Activated gamma-delta T cell treated with Interleukin-2 at 50 U/mL for 16 hours (primary cell): ENCODE results near the gene MTHFD1L.

Experiments
- DNase-seq: peaks from one replicate; pipeline ENCODE4 v3.0.0-alpha.2; 2020

MTHFD1L gene

DNA sequence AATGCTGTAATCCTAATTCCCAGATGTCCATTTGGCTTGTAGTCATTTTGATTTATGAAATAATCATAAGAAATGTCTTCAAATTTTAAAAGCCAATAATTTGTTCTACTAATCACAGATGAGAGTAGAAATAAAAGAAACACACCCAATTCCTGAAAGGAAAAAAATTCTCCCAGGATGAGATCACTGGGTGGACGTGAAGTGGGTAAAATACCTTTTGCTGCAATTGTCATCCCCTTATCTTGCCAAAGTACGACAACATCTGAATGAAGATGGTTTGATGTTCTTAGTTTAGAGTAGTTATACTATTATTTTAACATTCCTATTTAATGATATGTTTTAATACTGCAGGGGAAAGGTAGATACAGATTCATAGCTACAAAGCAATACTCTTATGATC lies 33.7 kb downstream of the MTHFD1L start:
- DNase-seq = no peak

DNA sequence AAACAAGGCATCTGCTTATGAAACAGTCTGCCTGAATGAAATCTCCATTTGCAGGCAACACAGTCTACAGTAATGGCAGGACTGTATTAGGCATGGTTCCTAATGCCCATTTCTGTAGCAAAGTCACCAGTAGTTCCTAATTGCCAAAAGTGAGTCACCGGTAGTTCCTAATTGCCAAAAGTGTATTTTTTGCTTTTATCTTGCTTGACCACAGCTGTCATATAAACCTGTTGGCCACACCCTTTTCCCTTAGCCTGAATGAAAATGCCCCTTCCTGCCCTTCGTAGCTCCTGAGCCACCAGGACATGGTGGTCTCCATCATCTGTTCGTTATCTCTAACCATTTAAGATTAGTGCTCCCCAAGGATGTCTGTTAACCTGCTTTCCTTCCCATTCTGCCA lies 34.5 kb downstream of the MTHFD1L start:
- no peak for DNase-seq

DNA sequence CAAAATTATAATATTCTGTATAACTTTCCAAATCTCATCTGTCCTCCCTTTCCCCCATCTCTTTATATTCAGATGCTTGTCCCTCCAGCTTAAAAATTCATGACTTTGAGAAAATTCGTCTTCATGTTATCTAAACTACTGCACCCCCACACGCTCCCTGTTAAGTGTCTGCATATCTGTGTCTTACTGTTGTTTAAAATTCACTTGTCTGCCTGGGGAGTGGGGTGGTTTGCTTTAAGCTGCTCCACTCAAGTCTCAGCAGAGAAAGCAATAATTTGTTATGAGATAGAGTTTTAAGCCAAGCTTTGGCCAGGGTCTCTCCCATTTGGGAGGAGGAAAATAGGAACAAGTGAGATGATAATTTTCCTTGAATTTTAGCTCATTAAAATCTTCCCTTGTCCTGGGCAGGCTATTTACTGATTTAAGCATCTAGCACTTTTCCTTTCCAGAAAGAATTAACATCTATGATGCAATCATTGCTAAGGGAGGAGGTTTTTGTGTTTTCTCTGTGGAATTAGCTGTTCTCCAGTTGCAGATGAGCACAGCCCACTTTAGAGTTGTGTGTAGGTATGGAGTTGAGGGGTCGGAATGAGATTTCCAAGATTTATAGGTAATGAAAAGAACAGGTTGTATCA lies 36.8 kb downstream of the MTHFD1L start:
- no peak for DNase-seq

DNA sequence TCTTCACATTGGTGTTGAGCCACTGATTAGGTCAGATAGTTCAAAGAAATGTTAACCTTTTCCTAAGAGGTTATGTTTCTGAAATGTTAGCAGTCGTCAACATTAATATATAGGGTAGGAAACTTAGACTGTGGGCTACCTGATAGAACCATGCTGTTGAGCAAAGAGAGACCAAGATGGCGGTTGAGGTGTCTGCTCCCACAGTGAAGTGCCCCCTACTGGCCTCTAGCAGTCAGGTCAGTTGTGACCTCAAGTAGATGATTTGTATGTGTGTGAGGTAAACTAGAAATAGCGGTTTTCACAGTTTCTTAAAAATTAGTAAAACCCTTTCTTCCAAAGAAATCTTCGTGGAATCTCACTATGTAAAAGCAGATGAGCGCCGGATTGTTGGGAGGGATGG lies 40.3 kb downstream of the MTHFD1L start:
- DNase-seq = no peak

DNA sequence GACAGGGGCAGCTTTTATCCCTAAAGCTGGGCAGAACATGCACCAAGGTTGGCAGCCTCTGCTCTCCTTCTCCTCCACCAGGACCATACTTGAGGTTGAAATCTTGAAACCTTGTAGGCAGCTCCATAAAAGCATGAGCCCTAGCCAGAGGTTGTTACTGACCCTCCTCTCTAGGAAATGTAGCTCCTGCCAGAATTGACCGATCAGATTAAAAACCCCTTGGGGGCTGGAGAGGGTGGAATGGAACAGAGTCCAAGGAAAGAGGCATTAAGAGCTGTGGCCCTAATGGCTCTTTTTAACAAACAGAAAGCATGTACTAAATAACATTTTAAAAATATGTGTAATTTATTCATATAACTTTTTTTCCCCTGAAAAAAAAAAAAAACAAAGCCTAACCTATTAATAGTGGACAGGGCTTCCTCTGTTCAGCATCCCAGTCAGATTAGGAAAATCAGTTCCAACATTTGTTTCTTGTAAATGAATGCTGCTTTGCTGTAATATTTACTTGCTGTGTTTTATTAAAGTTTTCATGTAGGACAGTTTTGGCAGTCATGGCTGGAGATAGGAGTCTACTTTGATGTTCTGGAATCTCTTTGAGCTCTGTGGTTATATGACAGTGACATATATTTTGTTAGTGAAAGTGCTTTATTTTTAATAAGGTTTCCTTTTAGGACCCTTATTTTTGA lies 41.3 kb downstream of the MTHFD1L start:
- no peak for DNase-seq

DNA sequence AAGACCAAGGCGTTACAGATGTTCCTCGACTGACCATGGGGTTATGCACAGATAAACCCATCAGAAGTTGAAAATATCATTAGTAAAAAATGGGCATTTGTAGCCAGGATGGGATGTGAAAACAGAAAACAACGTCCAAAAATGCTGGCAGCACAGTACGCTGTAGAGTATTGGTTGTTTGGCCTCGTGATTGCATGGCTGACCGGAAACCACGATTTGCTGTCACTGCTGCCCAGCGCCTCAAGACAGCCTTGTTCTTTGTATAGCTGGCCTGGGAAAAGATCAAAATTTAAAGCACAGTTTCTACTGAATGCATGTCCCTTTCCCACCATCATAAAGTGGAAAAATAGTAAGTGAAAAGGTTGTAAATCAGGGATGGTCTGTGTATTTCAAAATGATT lies 41.9 kb downstream of the MTHFD1L start:
- DNase-seq = no peak

GRCh38 chr6:150908901-150909300 lies 43.4 kb downstream of the MTHFD1L start:
- DNase-seq = no peak

DNA sequence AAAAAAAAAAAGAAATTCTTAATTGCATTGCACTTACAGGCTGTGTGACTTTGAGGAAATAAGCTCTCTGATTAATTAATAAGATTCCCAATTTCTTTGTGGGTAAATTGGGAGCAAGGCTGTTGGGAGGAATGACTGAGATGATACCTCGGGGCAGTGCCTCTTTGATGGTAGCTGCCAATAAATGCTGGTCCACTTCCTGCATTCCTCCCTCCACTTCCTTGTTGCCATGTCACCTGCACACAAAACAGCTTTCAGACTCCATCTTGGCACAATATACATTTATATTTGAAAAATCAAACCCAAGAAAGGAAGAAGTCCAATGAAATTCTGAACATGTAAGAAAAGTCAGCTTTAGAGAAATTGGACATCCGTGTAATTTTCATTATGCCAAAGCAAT lies 45.1 kb downstream of the MTHFD1L start:
- no peak for DNase-seq

GRCh38 chr6:150914372-150914771 lies 48.9 kb downstream of the MTHFD1L start:
- no peak for DNase-seq

GRCh38 chr6:150915131-150915879 lies 49.8 kb downstream of the MTHFD1L start:
- no peak for DNase-seq

GRCh38 chr6:150915880-150916265 lies 50.4 kb downstream of the MTHFD1L start:
- no peak for DNase-seq

- DNase-seq = no peak
These were observed 54.4 kb downstream of the MTHFD1L start for GRCh38 chr6:150919938-150920337.

DNA sequence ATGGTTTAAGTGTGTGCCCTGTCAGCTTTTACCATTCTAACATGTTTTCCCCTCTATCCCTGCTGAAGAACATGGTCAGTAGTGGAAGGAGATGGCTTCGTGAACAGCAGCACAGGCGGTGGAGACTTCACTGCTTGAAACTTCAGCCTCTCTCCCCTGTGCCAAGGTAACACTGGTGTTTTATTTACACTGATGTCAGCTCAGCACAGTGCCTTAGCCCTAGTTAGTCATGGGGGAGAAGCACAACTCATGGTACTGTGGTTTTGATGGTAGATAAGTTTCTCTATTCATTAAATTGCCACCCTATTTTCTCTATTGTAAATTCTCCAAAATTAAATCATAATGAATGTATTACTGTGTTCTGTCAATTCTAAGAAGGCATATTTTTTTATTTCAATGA lies 56.6 kb downstream of the MTHFD1L start:
- DNase-seq = no peak

GRCh38 chr6:150924808-150925589 lies 59.5 kb downstream of the MTHFD1L start:
- DNase-seq = no peak

DNA sequence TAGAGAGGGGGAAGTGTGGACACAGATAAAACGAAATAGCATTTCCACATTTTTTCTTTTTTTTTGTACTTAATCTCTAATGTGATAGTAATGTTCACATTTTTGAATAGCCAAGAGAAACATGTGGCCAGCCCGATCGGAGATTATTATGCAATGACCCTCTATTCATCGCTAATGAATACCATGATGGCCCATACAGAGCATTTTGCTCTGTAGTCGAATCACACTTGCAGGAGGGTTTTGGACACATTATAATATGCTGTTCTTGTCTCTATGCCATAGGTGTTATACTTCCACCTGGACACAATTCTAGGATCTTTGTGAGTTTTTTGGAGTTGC lies 60.1 kb downstream of the MTHFD1L start:
- no peak for DNase-seq

DNA sequence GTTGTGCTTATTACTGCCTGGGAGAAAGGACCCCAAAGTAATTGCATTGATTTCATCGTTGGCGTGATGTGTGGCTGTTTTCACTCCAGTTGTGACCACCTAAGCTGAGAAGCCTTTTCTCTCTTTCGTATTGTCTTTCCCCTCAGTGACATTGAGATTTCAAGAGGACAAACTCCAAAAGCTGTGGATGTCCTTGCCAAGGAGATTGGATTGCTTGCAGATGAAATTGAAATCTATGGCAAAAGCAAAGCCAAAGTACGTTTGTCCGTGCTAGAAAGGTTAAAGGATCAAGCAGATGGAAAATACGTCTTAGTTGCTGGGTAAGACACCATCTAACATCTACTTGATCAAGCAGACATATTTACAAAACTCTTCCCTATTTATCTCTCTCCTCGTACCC lies 60.5 kb downstream of the MTHFD1L start:
- no peak for DNase-seq

DNA sequence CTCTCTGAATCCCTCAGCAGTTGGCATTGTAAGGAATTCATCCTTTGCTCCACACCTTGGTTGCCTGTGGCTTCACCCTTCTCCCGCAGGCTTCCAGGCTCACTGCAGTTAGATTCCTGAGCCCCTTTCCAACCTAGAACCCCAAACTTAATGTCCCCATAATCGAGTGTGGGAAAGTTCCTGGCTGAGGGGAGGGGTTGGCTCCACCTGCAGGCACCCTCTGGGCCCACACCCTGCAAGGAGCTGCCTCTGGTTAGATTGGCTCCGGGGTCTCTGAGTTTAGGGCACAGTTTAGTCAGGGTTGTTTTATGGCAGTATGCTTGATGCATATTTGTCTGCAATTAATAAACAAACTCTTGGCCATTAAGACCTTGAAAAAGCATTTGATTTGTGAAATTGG lies 63.4 kb downstream of the MTHFD1L start:
- no peak for DNase-seq

DNA sequence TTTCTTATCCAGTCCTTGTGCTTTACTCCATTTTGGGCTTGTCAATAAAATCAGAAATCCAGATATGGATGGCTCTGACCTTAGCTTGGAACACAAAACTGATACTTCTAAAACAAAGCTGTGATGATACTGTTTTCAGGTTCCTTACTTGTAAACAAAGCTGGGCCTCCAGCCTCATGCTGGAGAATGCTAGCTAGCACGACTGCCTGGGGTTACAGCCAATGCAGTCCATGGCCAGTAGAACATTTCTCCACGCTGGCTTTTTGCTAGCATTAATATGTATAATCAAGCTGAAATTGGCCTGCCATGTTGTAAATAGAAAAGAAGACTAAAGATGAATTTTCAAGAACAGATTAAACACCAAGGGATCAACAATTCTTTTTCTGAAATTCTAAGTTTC lies 63.9 kb downstream of the MTHFD1L start:
- no peak for DNase-seq

- no peak for DNase-seq
These were observed 65.3 kb downstream of the MTHFD1L start for GRCh38 chr6:150930841-150931240.

GRCh38 chr6:150931405-150931804 lies 65.9 kb downstream of the MTHFD1L start:
- DNase-seq = no peak

GRCh38 chr6:150932996-150933395 lies 67.5 kb downstream of the MTHFD1L start:
- no peak for DNase-seq

GRCh38 chr6:150934380-150934779 lies 68.9 kb downstream of the MTHFD1L start:
- DNase-seq = no peak

- no peak for DNase-seq
These were observed 70.6 kb downstream of the MTHFD1L start for GRCh38 chr6:150936021-150936555.
